ENCODE results near the gene SNRPD2.

The SNRPD2 gene

GRCh38 chr19:45715139-45715538 lies 23.4 kb upstream of the SNRPD2 start:
- peaks cover 28% of the 10 kb centered on the region for H3K4me1 ChIP-seq (ENCODE audit: insufficient read depth, low read length, poor library complexity, severe bottlenecking)
- TF ChIP-seq CTCF (conservative IDR thresholded peaks at IDR 0.05; ENCODE audit: low read length) (no peak), EZH2phosphoT487 (IDR thresholded peaks at IDR 0.05; ENCODE audit: borderline replicate concordance) (no peak)
- peaks cover 10% of the 10 kb centered on the region; the same call in 1 of the 2 replicates for H3K36me3 ChIP-seq (ENCODE audit: insufficient read depth, low read length)
- no peak overlapping the region for H2AFZ ChIP-seq (ENCODE audit: low read length)
- H3K79me2 ChIP-seq (ENCODE audit: insufficient read depth, low read length), result peaks cover 66% of the 10 kb centered on the region
- H3K4me2 ChIP-seq (ENCODE audit: low read depth, low read length, poor library complexity, severe bottlenecking), result peak overlapping the region; percentile 83
- no peaks in the 10 kb centered on the region for H3K9me3 ChIP-seq (ENCODE audit: insufficient read depth, low read depth, low read length)
- H4K20me1 ChIP-seq (ENCODE audit: insufficient read depth, low read length, poor library complexity, severe bottlenecking), result peaks cover 3% of the 10 kb centered on the region
- H3F3A ChIP-seq (ENCODE audit: low read depth), result no peaks in the 10 kb centered on the region
- peak overlapping the region; percentile 93 for H3K9ac ChIP-seq (ENCODE audit: low read depth, low read length, poor library complexity, severe bottlenecking)
- H3K4me3 ChIP-seq (ENCODE audit: low read length, poor library complexity, severe bottlenecking), result no peak overlapping the region
- H3K9me2 ChIP-seq (replicated peaks; ENCODE audit: low read depth, low read length), result no peaks in the 10 kb centered on the region
- H3K27me3 ChIP-seq (ENCODE audit: insufficient read depth, low read length, poor library complexity, severe bottlenecking), result no peaks in the 10 kb centered on the region

GRCh38 chr19:45713141-45713540 lies 21.4 kb upstream of the SNRPD2 start:
- Histone ChIP-seq H4K20me1 (ENCODE audit: insufficient read depth, low read length, poor library complexity, severe bottlenecking) (peaks cover 3% of the 10 kb centered on the region), H3K9me2 (replicated peaks; ENCODE audit: low read depth, low read length) (no peaks in the 10 kb centered on the region), H3K4me3 (ENCODE audit: low read length, poor library complexity, severe bottlenecking) (no peak overlapping the region), H3K79me2 (ENCODE audit: insufficient read depth, low read length) (peaks cover 52% of the 10 kb centered on the region), H3K9me3 (ENCODE audit: insufficient read depth, low read depth, low read length) (no peaks in the 10 kb centered on the region), H3K4me2 (ENCODE audit: low read depth, low read length, poor library complexity, severe bottlenecking) (no peak overlapping the region), H3K36me3 (ENCODE audit: insufficient read depth, low read length) (peaks cover 10% of the 10 kb centered on the region; the same call in 1 of the 2 replicates), H3F3A (ENCODE audit: low read depth) (no peaks in the 10 kb centered on the region), H3K9ac (ENCODE audit: low read depth, low read length, poor library complexity, severe bottlenecking) (no peak overlapping the region), H3K27me3 (ENCODE audit: insufficient read depth, low read length, poor library complexity, severe bottlenecking) (no peaks in the 10 kb centered on the region), H3K4me1 (ENCODE audit: insufficient read depth, low read length, poor library complexity, severe bottlenecking) (peaks cover 22% of the 10 kb centered on the region), H2AFZ (ENCODE audit: low read length) (no peak overlapping the region)
- TF ChIP-seq EZH2phosphoT487 (IDR thresholded peaks at IDR 0.05; ENCODE audit: borderline replicate concordance) (no peak), CTCF (conservative IDR thresholded peaks at IDR 0.05; ENCODE audit: low read length) (no peak)

GRCh38 chr19:45712699-45713067 lies 20.9 kb upstream of the SNRPD2 start:
- Histone ChIP-seq H3K36me3 (ENCODE audit: insufficient read depth, low read length) (peaks cover 10% of the 10 kb centered on the region; the same call in 1 of the 2 replicates), H3K27me3 (ENCODE audit: insufficient read depth, low read length, poor library complexity, severe bottlenecking) (no peaks in the 10 kb centered on the region), H2AFZ (ENCODE audit: low read length) (no peak overlapping the region), H3K9ac (ENCODE audit: low read depth, low read length, poor library complexity, severe bottlenecking) (no peak overlapping the region), H3K79me2 (ENCODE audit: insufficient read depth, low read length) (peaks cover 49% of the 10 kb centered on the region), H3K4me2 (ENCODE audit: low read depth, low read length, poor library complexity, severe bottlenecking) (no peak overlapping the region), H3K9me2 (replicated peaks; ENCODE audit: low read depth, low read length) (no peaks in the 10 kb centered on the region), H3K4me3 (ENCODE audit: low read length, poor library complexity, severe bottlenecking) (no peak overlapping the region), H3K4me1 (ENCODE audit: insufficient read depth, low read length, poor library complexity, severe bottlenecking) (peaks cover 18% of the 10 kb centered on the region), H4K20me1 (ENCODE audit: insufficient read depth, low read length, poor library complexity, severe bottlenecking) (peaks cover 3% of the 10 kb centered on the region), H3K9me3 (ENCODE audit: insufficient read depth, low read depth, low read length) (no peaks in the 10 kb centered on the region), H3F3A (ENCODE audit: low read depth) (no peaks in the 10 kb centered on the region)
- no peak for TF ChIP-seq EZH2phosphoT487 (IDR thresholded peaks at IDR 0.05; ENCODE audit: borderline replicate concordance)
- no peak for TF ChIP-seq CTCF (conservative IDR thresholded peaks at IDR 0.05; ENCODE audit: low read length)

Data from Loucy (cell line).